ENCODE measurements around the gene H2BK1.

DNA sequence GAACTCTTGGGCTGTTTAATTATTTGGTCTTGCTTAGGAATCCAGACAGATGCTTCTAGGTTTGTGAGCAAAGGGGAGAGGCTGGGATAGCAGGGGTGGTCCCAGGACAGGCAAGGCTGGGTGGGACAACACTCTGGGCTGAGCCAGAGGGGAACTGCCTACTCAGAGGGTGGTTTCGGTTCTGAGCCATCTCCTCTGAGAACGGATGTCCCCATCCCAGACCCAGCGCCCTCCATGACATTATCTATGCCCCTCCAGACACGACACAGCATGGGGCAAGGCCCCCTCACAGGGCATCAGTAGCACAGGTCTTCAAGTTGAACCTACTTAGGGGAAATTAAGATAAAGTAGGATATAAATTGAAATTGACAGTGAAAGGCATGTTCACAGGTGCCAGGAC, 30.3 kb downstream of the H2BK1 start:
- TF ChIP-seq, protein P1, sequence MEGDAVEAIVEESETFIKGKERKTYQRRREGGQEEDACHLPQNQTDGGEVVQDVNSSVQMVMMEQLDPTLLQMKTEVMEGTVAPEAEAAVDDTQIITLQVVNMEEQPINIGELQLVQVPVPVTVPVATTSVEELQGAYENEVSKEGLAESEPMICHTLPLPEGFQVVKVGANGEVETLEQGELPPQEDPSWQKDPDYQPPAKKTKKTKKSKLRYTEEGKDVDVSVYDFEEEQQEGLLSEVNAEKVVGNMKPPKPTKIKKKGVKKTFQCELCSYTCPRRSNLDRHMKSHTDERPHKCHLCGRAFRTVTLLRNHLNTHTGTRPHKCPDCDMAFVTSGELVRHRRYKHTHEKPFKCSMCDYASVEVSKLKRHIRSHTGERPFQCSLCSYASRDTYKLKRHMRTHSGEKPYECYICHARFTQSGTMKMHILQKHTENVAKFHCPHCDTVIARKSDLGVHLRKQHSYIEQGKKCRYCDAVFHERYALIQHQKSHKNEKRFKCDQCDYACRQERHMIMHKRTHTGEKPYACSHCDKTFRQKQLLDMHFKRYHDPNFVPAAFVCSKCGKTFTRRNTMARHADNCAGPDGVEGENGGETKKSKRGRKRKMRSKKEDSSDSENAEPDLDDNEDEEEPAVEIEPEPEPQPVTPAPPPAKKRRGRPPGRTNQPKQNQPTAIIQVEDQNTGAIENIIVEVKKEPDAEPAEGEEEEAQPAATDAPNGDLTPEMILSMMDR (IDR thresholded peaks at IDR 0.05), result no peak
- no peak for TF ChIP-seq POLR2A (IDR thresholded peaks at IDR 0.05)

Data from uterus (tissue), 2 donors.